ENCODE measurements around the gene IQSEC1.

DNA sequence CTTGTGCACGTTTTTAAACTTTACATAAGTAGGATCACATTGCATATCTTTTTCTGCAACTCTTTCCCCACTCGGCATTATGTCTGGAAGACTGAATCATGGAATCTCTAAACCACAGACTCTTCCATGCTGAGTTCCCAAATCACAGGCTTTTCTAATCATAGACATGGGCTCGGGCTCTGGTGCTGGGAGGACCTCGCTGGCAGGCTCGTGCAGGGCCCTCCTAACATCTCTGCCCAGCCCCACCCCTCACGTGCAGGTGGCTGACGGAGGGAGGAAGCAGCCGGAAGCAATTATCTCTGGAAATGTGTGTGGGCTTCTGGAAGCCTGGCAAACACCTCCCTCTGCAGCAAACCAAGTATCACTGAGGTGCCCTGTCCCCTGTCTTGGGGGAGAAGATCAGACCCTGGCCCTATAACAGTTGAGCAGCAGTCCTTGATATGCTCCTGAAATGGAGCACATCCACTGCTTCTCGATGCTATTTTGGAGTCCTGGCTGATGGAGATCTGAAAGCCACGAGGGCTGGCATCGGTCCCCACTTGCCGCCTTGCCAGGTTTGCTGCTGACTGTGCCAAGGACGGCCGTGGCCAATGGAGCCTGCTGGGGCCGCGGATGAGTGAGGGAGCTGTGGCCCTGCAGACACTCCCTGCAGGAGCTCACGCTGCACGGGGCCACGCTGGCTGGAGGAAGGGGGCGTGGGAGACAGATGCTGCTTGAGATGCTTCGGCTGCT, 4.4 kb upstream of the IQSEC1 start:
- TF ChIP-seq GATA3 (IDR thresholded peaks at IDR 0.05; ENCODE audit: low read depth, low read length) (no peak), GATA2 (IDR thresholded peaks at IDR 0.05; ENCODE audit: low read depth, low read length) (no peak)
